ENCODE results near the gene DAO.

DNA sequence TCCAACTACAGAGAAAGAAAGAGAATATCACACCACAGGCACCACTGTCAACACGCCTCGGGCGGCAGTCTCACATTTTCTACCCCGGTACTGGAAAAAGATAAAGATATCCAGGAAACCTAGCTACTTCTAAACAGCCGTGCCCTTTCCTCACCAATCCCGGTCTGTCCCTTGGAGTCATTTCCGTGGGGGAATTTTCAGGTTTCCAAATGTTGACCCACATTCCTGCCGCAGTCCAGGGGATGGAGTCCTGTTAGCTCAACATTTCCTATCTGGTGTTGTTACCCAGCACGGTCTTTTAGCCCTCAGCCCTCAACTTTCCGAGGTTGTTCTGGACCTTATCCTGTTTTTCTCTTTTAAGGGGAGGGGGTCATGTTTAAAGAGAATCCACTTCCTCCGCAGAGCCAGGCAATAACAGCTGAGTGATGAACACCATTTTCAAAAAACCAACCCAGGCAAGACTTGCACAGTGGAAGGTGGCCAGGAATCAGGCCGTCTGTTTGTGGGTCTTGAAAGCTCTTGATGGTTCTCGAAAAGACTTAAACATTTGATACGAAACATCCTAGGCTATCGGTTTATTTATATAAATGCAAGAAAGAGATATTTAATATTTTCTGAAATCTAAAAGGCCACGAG lies 27.1 kb upstream of the DAO start:
- TF ChIP-seq, protein P1, sequence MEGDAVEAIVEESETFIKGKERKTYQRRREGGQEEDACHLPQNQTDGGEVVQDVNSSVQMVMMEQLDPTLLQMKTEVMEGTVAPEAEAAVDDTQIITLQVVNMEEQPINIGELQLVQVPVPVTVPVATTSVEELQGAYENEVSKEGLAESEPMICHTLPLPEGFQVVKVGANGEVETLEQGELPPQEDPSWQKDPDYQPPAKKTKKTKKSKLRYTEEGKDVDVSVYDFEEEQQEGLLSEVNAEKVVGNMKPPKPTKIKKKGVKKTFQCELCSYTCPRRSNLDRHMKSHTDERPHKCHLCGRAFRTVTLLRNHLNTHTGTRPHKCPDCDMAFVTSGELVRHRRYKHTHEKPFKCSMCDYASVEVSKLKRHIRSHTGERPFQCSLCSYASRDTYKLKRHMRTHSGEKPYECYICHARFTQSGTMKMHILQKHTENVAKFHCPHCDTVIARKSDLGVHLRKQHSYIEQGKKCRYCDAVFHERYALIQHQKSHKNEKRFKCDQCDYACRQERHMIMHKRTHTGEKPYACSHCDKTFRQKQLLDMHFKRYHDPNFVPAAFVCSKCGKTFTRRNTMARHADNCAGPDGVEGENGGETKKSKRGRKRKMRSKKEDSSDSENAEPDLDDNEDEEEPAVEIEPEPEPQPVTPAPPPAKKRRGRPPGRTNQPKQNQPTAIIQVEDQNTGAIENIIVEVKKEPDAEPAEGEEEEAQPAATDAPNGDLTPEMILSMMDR (conservative IDR thresholded peaks at IDR 0.05; ENCODE audit: low read length) = no peak
- TF ChIP-seq EZH2phosphoT487 (IDR thresholded peaks at IDR 0.05; ENCODE audit: borderline replicate concordance, low read depth, low read length) = no peak
